A549 (cell line): ENCODE measurements around the gene ZWILCH.

Source experiments
- EHMT2 ChIP-seq: fragments of 200-600 bp; sonication (generic); IDR thresholded peaks from 2 replicates; pipeline ENCODE4 v1.6.1; 2016; ENCODE audit warnings: antibody characterized with exemption, low read depth, mild to moderate bottlenecking, moderate library complexity
- RARB ChIP-seq: fragments of 250-450 bp; sonication (Bioruptor Pico); IDR thresholded peaks from 2 replicates; pipeline ENCODE4 v1.8.0; 2021; ENCODE audit warnings: mild to moderate bottlenecking, moderate library complexity
- TF ChIP-seq, protein P1 (sequence below): fragments of >200 bp; sonication (Bioruptor Twin); formaldehyde crosslinking; IDR thresholded peaks from 3 replicates; pipeline ENCODE4 v1.5.1; 2016
- TF ChIP-seq, protein P2 (sequence below): IDR thresholded peaks from 2 replicates; pipeline ENCODE4 v1.6.1; 2012
- TF ChIP-seq, protein P3 (sequence below): fragments of 200-600 bp; sonication (generic); IDR thresholded peaks from 2 replicates; pipeline ENCODE4 v1.6.1; 2016; ENCODE audit warnings: antibody characterized with exemption, mild to moderate bottlenecking, moderate library complexity

DNA sequence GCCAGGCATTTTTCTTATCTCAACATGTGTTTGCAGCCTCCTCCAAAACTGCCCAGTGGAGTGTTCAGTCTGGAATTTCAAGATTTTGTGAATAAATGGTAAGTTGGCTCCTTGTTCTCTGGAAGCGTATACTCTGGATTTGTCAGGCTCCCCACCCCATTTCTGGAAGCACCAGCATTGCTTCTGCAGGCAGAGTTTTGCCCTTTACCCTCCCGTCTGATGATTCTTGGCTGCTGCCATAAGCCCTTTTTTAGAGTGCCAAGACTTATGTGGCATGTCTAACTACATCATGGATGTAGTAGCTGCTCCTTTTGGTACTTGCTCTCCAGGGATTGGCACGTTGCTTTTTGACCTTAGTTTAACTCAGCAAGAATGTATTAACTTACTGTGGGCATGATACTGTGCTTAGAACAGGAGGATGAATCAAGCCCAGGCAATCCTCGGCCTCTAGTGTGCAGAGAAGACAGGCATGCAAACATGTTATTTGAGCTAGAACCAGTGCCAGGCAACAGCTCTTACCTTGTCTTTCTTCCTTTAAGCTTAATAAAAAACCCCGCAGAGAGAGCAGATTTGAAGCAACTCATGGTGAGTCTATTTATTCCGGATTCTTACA lies 15.8 kb upstream of the ZWILCH start:
- TF ChIP-seq, protein P1, sequence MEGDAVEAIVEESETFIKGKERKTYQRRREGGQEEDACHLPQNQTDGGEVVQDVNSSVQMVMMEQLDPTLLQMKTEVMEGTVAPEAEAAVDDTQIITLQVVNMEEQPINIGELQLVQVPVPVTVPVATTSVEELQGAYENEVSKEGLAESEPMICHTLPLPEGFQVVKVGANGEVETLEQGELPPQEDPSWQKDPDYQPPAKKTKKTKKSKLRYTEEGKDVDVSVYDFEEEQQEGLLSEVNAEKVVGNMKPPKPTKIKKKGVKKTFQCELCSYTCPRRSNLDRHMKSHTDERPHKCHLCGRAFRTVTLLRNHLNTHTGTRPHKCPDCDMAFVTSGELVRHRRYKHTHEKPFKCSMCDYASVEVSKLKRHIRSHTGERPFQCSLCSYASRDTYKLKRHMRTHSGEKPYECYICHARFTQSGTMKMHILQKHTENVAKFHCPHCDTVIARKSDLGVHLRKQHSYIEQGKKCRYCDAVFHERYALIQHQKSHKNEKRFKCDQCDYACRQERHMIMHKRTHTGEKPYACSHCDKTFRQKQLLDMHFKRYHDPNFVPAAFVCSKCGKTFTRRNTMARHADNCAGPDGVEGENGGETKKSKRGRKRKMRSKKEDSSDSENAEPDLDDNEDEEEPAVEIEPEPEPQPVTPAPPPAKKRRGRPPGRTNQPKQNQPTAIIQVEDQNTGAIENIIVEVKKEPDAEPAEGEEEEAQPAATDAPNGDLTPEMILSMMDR = no peak
- TF ChIP-seq, protein P2, sequence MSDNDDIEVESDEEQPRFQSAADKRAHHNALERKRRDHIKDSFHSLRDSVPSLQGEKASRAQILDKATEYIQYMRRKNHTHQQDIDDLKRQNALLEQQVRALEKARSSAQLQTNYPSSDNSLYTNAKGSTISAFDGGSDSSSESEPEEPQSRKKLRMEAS = no peak
- no peak for TF ChIP-seq EHMT2
- no peak for TF ChIP-seq RARB (CRISPR knock-in tag)
- TF ChIP-seq, protein P3, sequence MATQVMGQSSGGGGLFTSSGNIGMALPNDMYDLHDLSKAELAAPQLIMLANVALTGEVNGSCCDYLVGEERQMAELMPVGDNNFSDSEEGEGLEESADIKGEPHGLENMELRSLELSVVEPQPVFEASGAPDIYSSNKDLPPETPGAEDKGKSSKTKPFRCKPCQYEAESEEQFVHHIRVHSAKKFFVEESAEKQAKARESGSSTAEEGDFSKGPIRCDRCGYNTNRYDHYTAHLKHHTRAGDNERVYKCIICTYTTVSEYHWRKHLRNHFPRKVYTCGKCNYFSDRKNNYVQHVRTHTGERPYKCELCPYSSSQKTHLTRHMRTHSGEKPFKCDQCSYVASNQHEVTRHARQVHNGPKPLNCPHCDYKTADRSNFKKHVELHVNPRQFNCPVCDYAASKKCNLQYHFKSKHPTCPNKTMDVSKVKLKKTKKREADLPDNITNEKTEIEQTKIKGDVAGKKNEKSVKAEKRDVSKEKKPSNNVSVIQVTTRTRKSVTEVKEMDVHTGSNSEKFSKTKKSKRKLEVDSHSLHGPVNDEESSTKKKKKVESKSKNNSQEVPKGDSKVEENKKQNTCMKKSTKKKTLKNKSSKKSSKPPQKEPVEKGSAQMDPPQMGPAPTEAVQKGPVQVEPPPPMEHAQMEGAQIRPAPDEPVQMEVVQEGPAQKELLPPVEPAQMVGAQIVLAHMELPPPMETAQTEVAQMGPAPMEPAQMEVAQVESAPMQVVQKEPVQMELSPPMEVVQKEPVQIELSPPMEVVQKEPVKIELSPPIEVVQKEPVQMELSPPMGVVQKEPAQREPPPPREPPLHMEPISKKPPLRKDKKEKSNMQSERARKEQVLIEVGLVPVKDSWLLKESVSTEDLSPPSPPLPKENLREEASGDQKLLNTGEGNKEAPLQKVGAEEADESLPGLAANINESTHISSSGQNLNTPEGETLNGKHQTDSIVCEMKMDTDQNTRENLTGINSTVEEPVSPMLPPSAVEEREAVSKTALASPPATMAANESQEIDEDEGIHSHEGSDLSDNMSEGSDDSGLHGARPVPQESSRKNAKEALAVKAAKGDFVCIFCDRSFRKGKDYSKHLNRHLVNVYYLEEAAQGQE = no peak
